ENCODE results near the gene RBMS3. TPM values are rescaled to one million over a fixed set of nuclear protein-coding genes. Genes with fewer than 3 reads are reported as not detected.

RBMS3 gene
- total and polyA plus RNA-seq, 4 donors, result 26.8 to 203 (median 94.8) TPM

DNA sequence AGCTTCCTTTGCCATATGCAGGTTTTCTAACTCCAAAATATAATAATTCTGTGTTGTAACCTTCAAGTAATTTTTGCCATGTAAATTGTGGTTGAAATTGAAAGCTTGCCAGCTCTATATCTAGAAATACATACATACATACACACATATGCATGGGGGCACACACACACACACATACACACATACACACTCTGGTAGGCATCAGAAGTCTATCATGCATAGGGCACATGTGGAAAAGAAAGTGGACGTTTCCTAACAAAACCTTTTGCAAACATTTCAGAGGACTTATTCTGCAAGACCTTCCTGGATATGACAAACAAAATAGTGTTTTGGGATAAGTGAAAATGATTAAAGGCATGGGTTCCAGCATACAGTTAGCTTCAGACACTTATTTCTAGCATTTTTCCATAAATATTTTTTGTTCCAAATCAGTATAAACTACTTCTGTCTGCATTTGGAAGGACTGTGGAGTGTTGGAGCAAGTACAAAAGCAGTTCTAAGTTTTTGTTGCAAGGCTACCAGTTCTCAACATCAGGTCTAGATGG lies 578.9 kb downstream of the RBMS3 start:
- intact Hi-C loops (cut with DNase I), result no loop called here
- no peak overlapping the region for H3K4me3 ChIP-seq (ENCODE audit: low read length in 2 of 2)
- no peaks in the 10 kb centered on the region for H3K27me3 ChIP-seq (ENCODE audit: control insufficient read depth in 1 of 2, insufficient read depth in 2 of 2, low read length in 1 of 2)
- no peak overlapping the region for H3K27ac ChIP-seq (ENCODE audit: low read depth in 1 of 2, low read length in 2 of 2)
- H3K36me3 ChIP-seq (ENCODE audit: control insufficient read depth in 1 of 2, insufficient read depth in 2 of 2, low read length in 1 of 2), result no peaks in the 10 kb centered on the region
- WGBS, 2 donors, result 6 to 11% methylated on average over 1 of the region's 1 CpG
- no peaks in the 10 kb centered on the region for H3K9me3 ChIP-seq (ENCODE audit: control insufficient read depth, low read length)
- ATAC-seq (ENCODE audit: low FRiP score) (no peak), DNase-seq (no peak)
- peaks cover 0 to 2% of the 10 kb centered on the region in 2 donors for H3K4me1 ChIP-seq (ENCODE audit: control insufficient read depth in 1 of 2, insufficient read depth in 2 of 2, low read length in 2 of 2)

DNA sequence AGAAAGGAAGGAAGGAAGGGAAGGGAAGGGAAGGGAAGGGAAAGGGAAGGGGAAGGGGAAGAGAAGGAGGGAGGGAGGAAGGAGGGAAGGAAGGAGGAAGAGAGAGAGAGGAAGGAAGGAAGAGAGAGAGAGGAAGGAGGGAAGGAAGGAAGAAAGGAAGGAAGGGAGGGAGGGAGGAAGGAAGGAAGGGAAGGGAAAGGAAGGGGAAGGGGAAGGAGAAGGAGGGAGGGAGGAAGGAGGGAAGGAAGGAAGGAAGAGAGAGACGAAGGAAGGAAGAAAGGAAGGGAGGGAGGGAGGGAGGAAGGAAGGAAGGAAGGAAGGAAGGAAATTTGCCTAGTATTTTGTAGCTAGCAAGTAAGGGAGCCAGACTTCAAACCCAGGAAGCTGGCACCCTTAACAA lies 583.9 kb downstream of the RBMS3 start:
- no peak overlapping the region for H3K4me3 ChIP-seq (ENCODE audit: low read length in 2 of 2)
- ATAC-seq (ENCODE audit: low FRiP score) (no peak), DNase-seq (no peak)
- H3K4me1 ChIP-seq (ENCODE audit: control insufficient read depth in 1 of 2, insufficient read depth in 2 of 2, low read length in 2 of 2), result peaks cover 0 to 2% of the 10 kb centered on the region in 2 donors
- 86 to 93% methylated on average over 1 of the region's 1 CpG for WGBS, 2 donors
- no peaks in the 10 kb centered on the region for H3K36me3 ChIP-seq (ENCODE audit: control insufficient read depth in 1 of 2, insufficient read depth in 2 of 2, low read length in 1 of 2)
- no peak overlapping the region for H3K27ac ChIP-seq (ENCODE audit: low read depth in 1 of 2, low read length in 2 of 2)
- intact Hi-C loops (cut with DNase I), result no loop called here
- no peaks in the 10 kb centered on the region for H3K27me3 ChIP-seq (ENCODE audit: control insufficient read depth in 1 of 2, insufficient read depth in 2 of 2, low read length in 1 of 2)
- H3K9me3 ChIP-seq (ENCODE audit: control insufficient read depth, low read length), result no peaks in the 10 kb centered on the region

DNA sequence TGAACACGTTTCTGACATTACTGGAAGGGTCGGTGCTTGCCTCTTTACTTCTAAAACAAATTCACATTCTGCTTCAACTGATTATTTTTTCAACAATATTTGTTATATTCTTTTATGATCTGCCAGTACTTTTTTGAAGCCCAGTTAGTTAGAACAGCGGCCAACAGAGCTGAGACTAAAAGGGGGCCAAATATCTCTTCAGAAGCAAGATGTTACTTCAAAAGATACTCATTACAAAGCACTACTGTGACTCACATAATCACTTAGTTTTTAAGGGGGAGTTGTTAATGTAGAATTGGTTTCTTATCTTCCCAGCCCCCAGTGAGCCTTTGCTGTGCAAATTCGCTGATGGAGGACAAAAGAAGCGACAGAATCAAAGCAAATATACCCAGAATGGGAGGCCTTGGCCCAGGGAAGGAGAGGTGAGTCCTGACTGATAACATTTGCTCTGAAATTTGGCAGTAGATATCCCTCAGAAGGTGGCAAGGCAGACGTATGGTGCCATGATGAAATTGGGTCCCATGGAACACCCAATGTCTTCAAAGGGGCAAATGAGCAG lies 587.8 kb downstream of the RBMS3 start:
- peaks cover 0 to 3% of the 10 kb centered on the region in 2 donors for H3K36me3 ChIP-seq (ENCODE audit: control insufficient read depth in 1 of 2, insufficient read depth in 2 of 2, low read length in 1 of 2)
- no peak overlapping the region for H3K27ac ChIP-seq (ENCODE audit: low read depth in 1 of 2, low read length in 2 of 2)
- H3K9me3 ChIP-seq (ENCODE audit: control insufficient read depth, low read length), result no peaks in the 10 kb centered on the region
- ATAC-seq (ENCODE audit: low FRiP score) (no peak), DNase-seq (no peak)
- peaks cover 0 to 2% of the 10 kb centered on the region in 2 donors for H3K4me1 ChIP-seq (ENCODE audit: control insufficient read depth in 1 of 2, insufficient read depth in 2 of 2, low read length in 2 of 2)
- intact Hi-C loops (cut with DNase I), result no loop called here
- WGBS, 2 donors, result 89 to 92% methylated on average over 6 of the region's 6 CpGs
- H3K4me3 ChIP-seq (ENCODE audit: low read length in 2 of 2), result no peak overlapping the region
- H3K27me3 ChIP-seq (ENCODE audit: control insufficient read depth in 1 of 2, insufficient read depth in 2 of 2, low read length in 1 of 2), result no peaks in the 10 kb centered on the region

DNA sequence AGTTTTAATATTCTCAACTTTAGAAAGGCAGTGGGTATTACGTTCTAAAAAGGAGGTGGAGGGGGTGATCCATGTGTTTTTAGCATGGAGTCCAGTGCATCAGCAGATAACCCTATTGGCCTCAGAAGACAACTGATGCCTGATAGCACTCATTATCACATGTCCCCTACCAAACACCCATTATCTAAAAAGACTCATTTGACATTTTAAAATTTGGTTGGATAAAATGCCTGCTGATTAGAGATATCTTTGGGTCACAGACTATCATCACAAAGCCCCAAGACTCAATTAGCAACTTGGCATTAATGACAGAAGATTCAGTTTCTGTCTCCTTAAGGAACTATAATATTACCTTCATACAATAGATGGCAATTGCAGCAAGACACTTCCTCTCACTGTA lies 589.3 kb downstream of the RBMS3 start:
- intact Hi-C loops (cut with DNase I), result no loop called here
- no peaks in the 10 kb centered on the region for H3K9me3 ChIP-seq (ENCODE audit: control insufficient read depth, low read length)
- peaks cover 0 to 2% of the 10 kb centered on the region in 2 donors for H3K4me1 ChIP-seq (ENCODE audit: control insufficient read depth in 1 of 2, insufficient read depth in 2 of 2, low read length in 2 of 2)
- H3K36me3 ChIP-seq (ENCODE audit: control insufficient read depth in 1 of 2, insufficient read depth in 2 of 2, low read length in 1 of 2), result peaks cover 0 to 3% of the 10 kb centered on the region in 2 donors
- DNase-seq (no peak), ATAC-seq (ENCODE audit: low FRiP score) (no peak)
- H3K4me3 ChIP-seq (ENCODE audit: low read length in 2 of 2), result no peak overlapping the region
- 92% methylated on average over 1 of the region's 1 CpG for WGBS, 2 donors
- H3K27me3 ChIP-seq (ENCODE audit: control insufficient read depth in 1 of 2, insufficient read depth in 2 of 2, low read length in 1 of 2), result no peaks in the 10 kb centered on the region
- no peak overlapping the region for H3K27ac ChIP-seq (ENCODE audit: low read depth in 1 of 2, low read length in 2 of 2)

DNA sequence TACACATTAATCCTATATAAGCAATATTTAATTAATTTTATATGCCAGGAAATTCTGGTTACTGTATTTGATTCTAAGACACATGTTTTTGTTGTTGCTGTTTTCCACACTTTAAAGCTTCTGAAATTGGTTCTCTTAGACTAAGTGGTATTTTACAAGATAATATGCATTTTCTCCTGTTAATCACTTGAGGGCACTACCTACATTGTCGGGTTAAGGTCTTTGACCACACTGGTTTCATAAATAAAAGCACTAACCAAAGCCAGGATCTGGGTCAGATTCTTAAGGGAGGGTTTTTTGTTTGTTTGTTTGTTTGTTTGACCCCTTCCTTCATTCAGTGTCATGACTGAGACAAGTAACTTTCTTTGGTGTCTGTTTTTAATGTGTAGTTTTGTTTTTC lies 590.2 kb downstream of the RBMS3 start:
- WGBS, 2 donors, result 82 to 89% methylated on average over 1 of the region's 1 CpG
- no peaks in the 10 kb centered on the region for H3K27me3 ChIP-seq (ENCODE audit: control insufficient read depth in 1 of 2, insufficient read depth in 2 of 2, low read length in 1 of 2)

DNA sequence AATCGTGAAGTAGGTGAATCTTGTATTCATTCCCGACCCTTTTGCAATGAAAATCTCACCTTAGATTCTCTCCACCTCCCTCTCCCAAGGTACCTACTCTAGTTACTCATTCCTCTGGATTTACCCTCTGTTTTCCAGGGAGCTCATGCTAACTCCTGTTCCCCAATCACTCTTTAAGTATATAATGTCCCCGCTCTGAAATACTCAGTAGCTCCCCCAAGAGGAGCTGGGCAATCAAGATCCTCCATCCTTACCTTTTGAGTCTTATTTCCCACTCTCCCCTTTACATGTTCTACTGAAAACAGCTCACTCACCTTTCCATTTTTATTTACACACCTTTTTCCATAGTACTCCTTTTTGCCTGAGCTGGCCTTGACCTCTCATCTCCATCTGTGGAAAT lies 599.9 kb downstream of the RBMS3 start:
- DNase-seq (no peak), ATAC-seq (ENCODE audit: low FRiP score) (no peak)
- H3K4me1 ChIP-seq (ENCODE audit: control insufficient read depth in 1 of 2, insufficient read depth in 2 of 2, low read length in 2 of 2), result no peaks in the 10 kb centered on the region
- no peak overlapping the region for H3K27ac ChIP-seq (ENCODE audit: low read depth in 1 of 2, low read length in 2 of 2)
- H3K36me3 ChIP-seq (ENCODE audit: control insufficient read depth in 1 of 2, insufficient read depth in 2 of 2, low read length in 1 of 2), result no peaks in the 10 kb centered on the region
- intact Hi-C loops (cut with DNase I), result no loop called here
- no peak overlapping the region for H3K4me3 ChIP-seq (ENCODE audit: low read length in 2 of 2)
- no peaks in the 10 kb centered on the region for H3K27me3 ChIP-seq (ENCODE audit: control insufficient read depth in 1 of 2, insufficient read depth in 2 of 2, low read length in 1 of 2)
- 95 to 96% methylated on average over 3 of the region's 3 CpGs for WGBS, 2 donors
- no peaks in the 10 kb centered on the region for H3K9me3 ChIP-seq (ENCODE audit: control insufficient read depth, low read length)

More for the DNA sequence above, 590.2 kb downstream of the RBMS3 start:
- Histone ChIP-seq H3K36me3 (ENCODE audit: control insufficient read depth in 1 of 2, insufficient read depth in 2 of 2, low read length in 1 of 2) (peaks cover 0 to 3% of the 10 kb centered on the region in 2 donors), H3K9me3 (ENCODE audit: control insufficient read depth, low read length) (no peaks in the 10 kb centered on the region), H3K4me1 (ENCODE audit: control insufficient read depth in 1 of 2, insufficient read depth in 2 of 2, low read length in 2 of 2) (peaks cover 0 to 2% of the 10 kb centered on the region in 2 donors), H3K27ac (ENCODE audit: low read depth in 1 of 2, low read length in 2 of 2) (no peak overlapping the region), H3K4me3 (ENCODE audit: low read length in 2 of 2) (no peak overlapping the region)
- ATAC-seq (ENCODE audit: low FRiP score), result no peak
- intact Hi-C loops (cut with DNase I), result no loop called here
- DNase-seq, result no peak

DNA sequence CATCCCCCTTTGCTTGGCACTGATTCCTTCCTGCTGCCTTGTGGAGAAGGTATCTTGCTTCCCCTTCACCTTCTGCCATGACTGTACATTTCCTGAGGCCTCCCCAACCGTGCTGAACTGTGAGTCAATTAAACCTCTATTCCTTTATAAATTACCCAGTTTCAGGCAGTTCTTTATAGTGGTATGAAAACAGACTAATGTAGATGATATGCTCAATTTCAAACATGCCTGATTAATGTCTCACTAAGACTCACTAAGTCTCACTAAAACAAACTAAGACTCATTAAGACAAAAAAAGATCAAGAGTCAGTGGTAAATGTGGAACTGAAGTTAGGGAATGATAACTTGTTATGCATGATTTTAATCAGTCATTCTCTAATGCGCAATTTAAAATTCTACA lies 606.6 kb downstream of the RBMS3 start:
- ATAC-seq (ENCODE audit: low FRiP score) (no peak), DNase-seq (no peak)
- intact Hi-C loops (cut with DNase I), result no loop called here
- H3K9me3 ChIP-seq (ENCODE audit: control insufficient read depth, low read length), result no peaks in the 10 kb centered on the region
- 87 to 90% methylated on average over 2 of the region's 2 CpGs for WGBS, 2 donors
- peaks cover 0 to 2% of the 10 kb centered on the region in 2 donors for H3K4me1 ChIP-seq (ENCODE audit: control insufficient read depth in 1 of 2, insufficient read depth in 2 of 2, low read length in 2 of 2)
- H3K4me3 ChIP-seq (ENCODE audit: low read length in 2 of 2), result no peak overlapping the region
- no peak overlapping the region for H3K27ac ChIP-seq (ENCODE audit: low read depth in 1 of 2, low read length in 2 of 2)
- no peaks in the 10 kb centered on the region for H3K27me3 ChIP-seq (ENCODE audit: control insufficient read depth in 1 of 2, insufficient read depth in 2 of 2, low read length in 1 of 2)
- no peaks in the 10 kb centered on the region for H3K36me3 ChIP-seq (ENCODE audit: control insufficient read depth in 1 of 2, insufficient read depth in 2 of 2, low read length in 1 of 2)

DNA sequence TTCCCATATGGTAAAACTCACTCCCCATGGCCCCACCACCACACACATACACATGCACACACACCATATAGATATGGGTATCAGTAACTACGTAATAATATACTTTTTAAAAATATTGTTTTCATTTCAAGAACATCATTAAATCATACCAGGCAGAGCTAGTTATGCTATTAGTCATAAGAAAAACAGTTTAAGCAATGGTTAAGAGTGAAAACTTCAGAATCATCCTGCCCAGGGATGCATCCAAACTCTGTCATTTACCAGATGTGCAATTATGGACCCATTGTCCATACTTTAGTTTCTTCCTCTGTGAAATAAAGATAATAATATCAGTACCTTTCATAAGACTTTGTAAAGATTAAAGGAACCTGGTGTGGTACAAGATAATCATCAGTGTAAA lies 608.3 kb downstream of the RBMS3 start:
- WGBS, 2 donors, result 33 to 45% methylated on average over 1 of the region's 1 CpG
- H3K36me3 ChIP-seq (ENCODE audit: control insufficient read depth in 1 of 2, insufficient read depth in 2 of 2, low read length in 1 of 2), result no peaks in the 10 kb centered on the region
- intact Hi-C loops (cut with DNase I), result no loop called here

DNA sequence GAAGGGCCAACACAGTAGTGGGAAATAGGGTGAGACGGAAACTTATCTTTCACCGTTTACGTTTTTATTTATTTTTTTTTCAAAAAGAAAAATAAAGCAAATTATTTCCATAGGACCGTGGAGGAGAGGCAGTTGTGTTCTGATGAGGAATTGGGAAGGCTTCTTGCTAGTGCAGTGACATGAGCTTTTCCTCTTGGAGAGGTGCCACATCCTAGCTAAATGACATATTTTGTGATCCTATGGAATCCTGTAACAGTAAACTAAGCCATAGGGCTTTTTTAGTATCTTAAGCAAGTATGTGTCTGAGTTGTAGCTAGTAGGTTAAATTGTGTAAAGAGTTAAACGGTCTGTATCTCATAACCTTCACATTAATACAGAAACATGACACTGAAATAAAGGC lies 609.9 kb downstream of the RBMS3 start:
- Histone ChIP-seq H3K9me3 (ENCODE audit: control insufficient read depth, low read length) (no peaks in the 10 kb centered on the region), H3K27me3 (ENCODE audit: control insufficient read depth in 1 of 2, insufficient read depth in 2 of 2, low read length in 1 of 2) (no peaks in the 10 kb centered on the region), H3K36me3 (ENCODE audit: control insufficient read depth in 1 of 2, insufficient read depth in 2 of 2, low read length in 1 of 2) (no peaks in the 10 kb centered on the region), H3K4me1 (ENCODE audit: control insufficient read depth in 1 of 2, insufficient read depth in 2 of 2, low read length in 2 of 2) (peaks cover 0 to 3% of the 10 kb centered on the region in 2 donors), H3K27ac (ENCODE audit: low read depth in 1 of 2, low read length in 2 of 2) (no peak overlapping the region), H3K4me3 (ENCODE audit: low read length in 2 of 2) (no peak overlapping the region)
- DNase-seq (no peak), ATAC-seq (ENCODE audit: low FRiP score) (no peak)
- WGBS, 2 donors, result 75 to 78% methylated on average over 5 of the region's 5 CpGs
- intact Hi-C loops (cut with DNase I), result no loop called here

More for the DNA sequence above, 608.3 kb downstream of the RBMS3 start:
- DNase-seq (no peak), ATAC-seq (ENCODE audit: low FRiP score) (no peak)
- H3K9me3 ChIP-seq (ENCODE audit: control insufficient read depth, low read length), result no peaks in the 10 kb centered on the region
- no peak overlapping the region for H3K4me3 ChIP-seq (ENCODE audit: low read length in 2 of 2)
- H3K27me3 ChIP-seq (ENCODE audit: control insufficient read depth in 1 of 2, insufficient read depth in 2 of 2, low read length in 1 of 2), result no peaks in the 10 kb centered on the region
- peaks cover 0 to 3% of the 10 kb centered on the region in 2 donors for H3K4me1 ChIP-seq (ENCODE audit: control insufficient read depth in 1 of 2, insufficient read depth in 2 of 2, low read length in 2 of 2)
- H3K27ac ChIP-seq (ENCODE audit: low read depth in 1 of 2, low read length in 2 of 2), result no peak overlapping the region
